HTERT RPE-1 (cell line): ENCODE measurements around the gene SMOC2.

ENCODE experiments used
- in situ Hi-C: fragments of 300-500 bp; cut with MboI; formaldehyde crosslinking; loops from 4 replicates; pipeline ENCODE4 v1.14.3; 2020; ENCODE audit warnings: low sequenced_read_pairs

Gene SMOC2

DNA sequence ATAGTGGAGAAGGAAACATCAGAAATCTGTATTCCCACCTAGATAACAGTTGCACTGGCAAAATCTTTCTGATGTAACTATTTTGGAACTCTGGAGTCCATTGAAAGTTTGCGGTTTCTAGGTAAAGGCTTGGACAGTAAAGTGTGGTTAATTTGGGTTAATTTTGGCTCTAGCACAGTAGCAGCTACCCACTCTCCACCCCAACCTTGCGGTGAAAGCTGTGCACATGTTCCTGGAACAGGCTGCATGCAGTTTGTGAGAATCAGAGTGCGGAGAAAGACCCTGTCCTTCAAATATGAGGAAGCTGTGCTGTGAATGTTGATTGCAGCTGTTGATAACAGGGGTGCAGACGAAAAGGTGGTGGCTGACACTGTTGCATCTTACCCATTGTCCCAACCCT, 38.4 kb downstream of the SMOC2 start:
- in situ Hi-C loops: no loop called here

DNA sequence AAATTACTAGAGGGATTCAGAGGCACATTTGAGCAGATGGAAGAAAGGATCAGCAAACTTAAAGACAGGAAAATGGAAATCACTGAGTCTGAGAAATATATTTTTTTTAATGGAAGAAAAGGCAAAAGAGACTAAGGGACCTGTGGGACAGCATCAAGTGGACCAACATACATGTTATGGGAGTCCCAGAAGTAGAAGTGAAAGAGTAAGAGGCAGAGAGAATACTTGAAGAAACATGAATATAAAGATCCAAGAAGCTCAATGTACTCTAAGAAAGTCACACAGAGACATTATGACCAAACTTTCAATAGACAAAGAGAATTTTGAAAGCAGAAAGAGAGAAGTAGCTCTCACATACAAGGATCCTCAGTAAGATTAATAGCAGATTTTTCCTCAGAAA, 39.5 kb downstream of the SMOC2 start:
- in situ Hi-C loops: no loop called here

DNA sequence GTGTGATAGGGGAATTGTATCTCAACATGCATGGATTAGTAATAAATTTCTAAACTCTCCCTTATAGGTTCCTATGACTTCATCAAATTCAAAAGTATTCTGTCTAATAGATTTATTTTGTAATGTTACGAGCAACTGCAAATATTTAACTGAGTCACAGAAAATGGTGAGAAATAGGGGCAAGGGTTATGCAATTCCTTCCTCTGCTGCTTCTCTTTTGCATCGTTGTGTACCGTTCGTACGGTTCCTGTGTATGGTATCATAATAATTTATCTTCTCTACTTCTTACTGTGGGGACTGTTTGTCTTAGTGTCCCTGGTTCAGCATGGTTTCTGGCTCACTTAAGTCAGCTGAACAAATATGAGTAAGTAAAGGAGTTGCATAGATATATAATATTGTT, 44.8 kb downstream of the SMOC2 start:
- in situ Hi-C loops: no loop called here

DNA sequence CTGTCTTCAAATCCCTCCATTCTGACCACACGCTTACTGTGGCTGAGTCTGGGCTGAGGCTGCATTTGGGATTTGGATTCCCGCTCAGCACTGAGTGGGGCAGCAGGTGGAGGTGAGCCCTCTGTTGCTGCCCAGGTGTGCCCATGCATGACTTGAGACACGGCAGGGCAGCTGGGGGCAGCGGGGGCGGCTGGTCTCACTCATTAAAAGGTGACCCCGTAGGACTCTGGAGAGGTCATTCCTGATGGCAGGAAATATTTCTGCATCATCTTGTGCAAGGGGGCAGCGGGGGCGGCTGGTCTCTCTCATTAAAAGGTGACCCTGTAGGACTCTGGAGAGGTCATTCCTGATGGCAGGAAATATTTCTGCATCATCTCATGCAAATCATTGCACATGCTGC, 49.8 kb downstream of the SMOC2 start:
- in situ Hi-C loops: no loop called here

DNA sequence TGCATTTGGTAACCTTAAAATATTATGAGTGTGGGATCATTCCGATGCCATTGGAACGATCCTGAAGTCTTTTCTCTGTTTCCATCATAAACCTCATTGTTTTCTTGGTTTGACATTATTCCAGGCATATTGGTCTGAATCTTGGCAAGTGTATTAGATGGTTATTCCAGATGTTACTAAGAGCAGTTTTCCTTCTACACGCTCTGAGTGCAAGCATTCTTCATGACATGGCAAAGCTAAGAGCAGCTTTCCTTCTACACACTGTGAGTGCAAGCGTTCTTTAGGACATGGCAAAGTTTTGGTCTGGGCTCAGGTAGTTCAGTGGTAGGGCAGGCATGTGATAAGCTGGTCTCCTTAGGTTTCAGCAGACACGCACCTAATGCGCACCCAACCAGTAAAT, 53.0 kb downstream of the SMOC2 start:
- in situ Hi-C loops: no loop called here

DNA sequence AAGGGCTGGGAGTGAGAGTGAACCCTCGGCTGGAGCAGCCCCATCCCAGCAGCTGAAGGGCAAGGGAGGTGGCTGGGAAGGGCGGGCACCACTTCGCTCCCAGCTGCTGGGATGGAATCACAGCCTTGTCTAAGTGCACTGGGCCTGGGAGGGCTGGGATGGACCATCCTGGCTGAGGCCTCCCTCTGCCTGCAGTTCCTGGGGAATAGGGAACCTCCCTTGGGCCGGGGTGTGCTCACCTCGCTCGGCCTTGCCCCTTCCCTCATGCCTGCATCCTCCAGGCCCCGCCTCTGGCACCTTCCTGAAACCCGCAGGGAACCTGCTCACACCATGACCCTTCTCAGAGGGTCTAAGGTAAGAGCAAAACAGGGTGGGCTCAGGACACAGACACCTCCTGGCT, 53.7 kb downstream of the SMOC2 start:
- in situ Hi-C loops: no loop called here

DNA sequence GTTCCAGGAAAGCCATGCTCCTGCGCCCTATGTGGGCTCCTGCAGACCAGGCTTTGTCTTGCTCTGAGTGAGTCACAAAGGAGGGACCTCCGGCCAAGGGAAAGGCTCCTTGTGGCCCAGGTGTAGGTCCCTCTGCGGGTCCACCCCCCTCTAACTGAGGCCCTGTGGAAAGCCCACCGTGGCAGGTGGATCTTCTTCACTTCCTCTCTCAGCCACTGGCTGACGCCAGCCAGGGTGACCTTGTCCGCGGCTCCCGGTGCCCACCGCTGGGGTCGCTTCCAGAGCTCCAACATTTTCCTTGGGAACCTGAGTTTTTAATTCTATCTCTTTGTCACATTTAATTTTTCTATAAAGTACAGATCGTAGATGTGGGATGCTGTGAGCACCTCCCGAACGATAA, 54.1 kb downstream of the SMOC2 start:
- in situ Hi-C loops: no loop called here

DNA sequence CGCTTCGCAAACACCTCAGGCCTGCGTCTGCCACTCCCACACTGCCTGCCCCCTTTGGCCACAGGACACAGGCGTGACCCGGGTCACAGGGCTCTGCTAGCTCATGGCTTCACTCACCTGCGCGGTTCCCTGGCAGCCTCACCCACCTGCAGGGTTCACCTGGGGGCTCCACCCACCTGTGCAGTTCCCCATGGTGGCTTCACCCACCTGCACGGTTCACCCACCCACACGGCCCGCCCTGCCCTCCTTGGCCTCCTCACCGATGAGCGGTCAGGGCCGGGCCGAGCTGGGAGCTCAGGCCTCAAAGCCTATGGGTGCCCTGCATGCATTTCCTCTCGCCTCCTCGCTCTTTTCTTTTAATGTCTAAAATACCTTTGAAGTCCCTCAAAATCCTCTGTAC, 54.7 kb downstream of the SMOC2 start:
- in situ Hi-C loops: no loop called here

DNA sequence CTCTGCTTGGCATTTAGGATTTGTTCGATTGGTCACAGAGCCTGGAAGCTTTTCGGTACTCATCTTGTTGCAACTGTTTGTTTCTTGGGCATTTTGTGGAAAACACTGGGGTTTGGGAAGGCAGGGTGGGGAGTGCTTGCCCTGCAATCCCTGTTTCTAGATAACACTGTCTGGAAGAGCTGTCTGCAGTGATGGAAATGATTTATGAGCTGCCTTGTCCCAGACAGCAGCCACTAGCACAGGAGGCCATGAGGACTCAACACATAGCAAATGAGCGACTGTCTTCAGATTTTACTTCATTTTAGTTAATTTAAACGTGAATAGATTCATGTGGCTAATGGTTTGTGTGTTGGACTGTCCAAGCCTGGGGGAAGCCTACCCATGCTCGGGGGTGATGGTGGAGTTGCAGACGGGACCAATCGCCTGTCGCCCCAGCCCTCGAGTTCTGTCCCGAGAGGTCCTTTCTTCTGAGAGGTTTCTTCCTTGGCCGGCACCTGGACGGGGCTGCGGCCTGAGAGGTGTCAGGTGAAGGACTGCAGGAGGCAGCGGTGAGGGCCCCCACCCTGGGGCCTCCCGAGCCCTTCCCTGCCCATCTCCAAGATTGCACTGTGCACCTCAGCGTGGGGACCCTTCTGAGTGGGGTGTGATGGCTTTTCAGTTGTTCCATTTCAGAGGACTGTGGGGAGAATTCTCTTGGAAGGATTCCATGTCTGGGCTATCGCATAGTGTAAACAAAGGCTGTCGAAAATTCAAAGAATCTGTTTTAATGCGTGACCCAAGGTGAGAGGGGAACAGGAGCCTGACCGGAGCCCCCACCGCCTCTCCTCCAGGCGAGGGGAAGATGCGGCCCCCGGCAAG, 55.4 kb downstream of the SMOC2 start:
- in situ Hi-C loops: no loop called here

DNA sequence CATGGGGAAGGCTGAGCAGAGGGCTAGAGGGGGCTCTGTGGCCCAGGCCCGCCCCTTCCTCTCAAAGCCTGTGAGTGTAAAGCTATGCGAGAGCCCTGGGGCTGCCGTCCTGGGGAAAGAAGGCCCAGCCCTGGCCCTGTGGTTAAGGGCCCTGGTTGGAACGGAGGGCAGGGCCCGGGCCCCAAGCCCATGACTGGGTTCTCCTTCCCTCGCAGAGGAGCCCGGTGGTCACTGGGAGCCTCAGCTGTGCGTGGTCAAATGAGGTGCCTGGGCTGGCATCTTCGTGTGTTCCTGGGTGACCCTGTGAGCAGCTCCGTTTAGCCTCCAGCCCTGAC, 56.0 kb downstream of the SMOC2 start:
- in situ Hi-C loops: no loop called here

DNA sequence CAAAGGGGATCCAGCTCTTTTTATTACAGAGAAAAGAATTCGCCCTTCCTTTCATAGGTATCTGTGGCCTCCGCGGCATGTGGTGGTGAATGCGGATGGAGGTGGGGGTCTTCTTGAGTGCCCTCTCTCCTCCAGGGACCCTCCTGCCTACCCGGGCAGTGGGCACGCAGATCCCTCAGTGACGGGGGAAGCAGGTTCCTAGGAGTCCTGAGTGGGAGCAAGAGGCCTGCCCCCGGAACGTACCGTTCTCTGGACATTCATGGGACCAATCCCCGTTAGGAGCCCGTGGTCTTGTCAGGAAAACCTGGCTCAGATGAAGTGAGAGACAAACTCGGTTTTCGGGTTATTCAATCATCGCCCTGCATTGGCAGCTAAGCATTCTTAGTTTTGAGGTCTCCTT, 56.4 kb downstream of the SMOC2 start:
- in situ Hi-C loops: no loop called here

DNA sequence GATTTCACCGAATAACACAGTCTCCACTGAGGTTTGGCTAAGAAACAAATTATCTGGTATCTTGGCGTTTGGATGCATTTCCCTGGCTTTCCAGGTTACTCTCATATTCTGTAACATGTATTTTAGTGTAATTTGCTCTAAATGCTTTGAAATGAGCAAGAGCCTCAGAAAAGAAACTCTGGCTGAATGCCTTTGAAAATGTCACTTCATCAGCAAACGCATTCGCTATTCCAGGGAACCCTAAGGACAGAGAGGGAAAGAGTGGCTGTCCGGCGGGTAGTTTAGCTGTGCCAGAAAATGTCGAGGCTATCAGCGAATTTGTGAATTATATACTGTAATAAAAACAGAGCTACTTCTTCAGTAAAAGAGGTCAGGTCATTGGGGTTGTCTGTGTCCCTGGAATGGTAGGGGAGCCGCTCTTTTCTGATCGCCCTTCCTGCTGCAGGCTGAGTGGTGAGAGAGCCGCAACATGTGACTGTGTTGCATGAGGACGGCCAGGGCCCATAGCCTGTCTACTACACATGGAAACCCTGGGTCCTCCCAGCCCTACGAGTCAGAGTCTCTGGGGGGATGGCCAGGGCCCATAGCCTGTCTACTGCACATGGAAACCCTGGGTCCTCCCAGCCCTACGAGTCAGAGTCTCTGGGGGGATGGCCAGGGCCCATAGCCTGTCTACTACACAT, 57.3 kb downstream of the SMOC2 start:
- in situ Hi-C loops: no loop called here

DNA sequence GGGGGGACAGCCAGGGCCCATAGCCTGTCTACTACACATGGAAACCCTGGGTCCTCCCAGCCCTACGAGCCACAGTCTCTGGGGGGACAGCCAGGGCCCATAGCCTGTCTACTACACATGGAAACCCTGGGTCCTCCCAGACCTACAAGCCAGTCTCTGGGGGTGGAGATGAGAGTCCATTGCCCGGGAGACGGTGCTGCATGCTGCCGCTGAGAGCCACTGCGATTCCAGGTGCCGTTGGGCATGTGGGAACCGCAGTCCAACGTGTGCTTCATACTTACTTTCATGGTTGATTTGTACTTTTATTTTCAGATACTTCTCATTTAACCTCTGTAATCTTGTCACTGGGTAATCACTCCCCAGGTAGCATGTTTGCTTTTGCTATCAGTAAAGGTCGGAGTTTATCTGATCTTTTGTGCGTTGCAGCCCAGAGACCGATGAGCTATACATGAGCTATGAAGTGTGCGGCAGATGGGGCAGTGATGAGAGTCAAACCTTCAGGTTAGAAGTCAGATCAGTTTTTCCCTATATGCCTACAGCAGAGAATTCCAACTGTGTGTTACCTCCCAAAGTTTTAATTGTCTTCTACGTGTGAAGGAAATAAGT, 58.2 kb downstream of the SMOC2 start:
- in situ Hi-C loops: no loop called here

DNA sequence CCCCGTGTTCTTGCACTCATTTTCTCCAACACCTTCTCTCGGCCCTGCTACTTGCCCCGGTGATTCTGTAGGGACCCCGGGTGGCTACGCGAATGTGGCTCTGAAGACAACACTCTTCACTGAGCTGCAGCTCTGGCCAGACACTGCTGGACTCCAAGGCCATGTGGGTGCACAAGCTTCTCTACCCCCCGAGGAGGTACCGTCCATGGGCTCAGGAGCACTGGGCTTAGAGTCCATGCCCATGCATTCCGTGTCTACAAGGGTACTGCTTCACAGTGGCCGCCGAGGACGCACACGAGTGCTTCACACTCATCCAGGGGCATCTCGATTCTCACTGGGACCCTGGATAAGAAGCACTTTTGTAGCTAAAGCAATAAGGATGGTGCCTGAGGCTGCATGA, 59.5 kb downstream of the SMOC2 start:
- in situ Hi-C loops: no loop called here

DNA sequence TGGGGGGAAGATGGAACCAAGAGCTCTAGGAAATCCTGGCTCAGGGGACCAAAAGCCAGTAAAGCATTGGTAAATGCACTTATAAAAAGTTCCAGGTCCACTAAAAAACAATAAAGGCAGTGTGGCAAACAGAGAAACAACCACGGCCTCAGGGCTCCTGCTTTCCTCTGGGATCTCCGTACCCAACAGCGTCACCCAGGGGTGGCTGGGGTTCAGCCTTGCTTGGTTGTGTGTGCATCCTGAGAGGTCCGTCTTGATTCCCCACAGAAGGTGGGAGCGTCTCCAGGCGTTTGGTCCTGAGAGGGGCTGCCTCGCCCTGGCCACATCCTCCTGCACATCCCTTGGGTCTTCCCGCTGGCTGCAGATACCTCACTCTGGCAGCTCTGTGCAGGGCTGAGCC, 60.6 kb downstream of the SMOC2 start:
- in situ Hi-C loops: no loop called here

DNA sequence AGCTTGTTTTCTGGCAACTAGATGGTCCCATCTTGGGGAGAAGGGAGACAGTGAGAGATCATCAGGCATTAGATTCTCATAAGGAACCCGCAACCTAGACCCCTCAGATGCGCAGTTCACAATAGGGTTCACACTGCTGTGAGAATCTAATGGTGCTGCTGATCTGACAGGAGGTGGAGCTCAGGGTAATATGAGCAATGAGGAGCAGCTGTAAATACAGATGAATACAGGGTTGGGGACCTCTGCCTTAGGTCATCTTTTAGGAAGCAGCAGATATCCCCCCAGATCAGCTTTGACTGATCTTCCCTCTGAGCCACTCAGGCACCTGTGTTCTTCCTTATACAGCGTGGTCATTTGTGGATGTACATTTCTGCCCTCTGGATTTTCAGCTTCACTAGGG, 63.4 kb downstream of the SMOC2 start:
- in situ Hi-C loops: no loop called here

DNA sequence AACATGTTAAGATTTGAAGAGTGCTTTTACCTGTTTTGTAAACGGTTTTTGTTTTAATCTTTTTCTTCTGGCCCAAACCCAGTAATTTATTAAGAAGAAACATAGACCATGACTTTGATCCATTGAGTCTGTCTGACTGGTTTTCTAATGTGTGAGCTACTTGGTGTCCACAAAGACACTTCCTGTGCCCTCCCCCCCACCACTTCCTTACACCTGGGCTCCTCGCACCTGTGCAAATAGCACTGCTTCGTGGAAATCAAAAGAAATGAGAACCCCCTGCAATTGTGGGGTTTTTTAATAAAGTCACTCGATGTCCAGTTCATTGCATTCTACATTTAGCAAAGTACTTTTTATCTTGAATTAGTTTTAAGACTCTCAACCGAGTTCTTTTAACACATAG, 65.5 kb downstream of the SMOC2 start:
- in situ Hi-C loops: no loop called here

DNA sequence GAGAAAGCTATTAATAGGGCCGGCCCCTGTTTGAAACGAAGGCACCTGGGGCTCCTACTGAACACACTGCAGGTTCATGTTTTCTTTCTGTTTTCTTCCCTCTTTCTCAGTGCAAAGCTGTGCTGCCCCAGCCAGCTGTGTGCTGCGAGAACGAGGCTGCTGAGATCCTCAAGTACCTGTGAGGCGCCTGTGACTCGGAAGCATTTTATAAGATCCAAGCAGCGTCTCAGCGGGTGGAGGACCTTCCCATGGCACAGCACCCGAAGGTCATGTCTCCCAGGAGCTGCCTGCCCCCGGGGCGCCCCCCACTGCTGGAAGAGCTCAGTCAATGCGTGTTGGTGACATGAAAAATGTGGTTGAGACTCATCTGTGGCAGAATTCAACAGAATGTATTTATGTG, 66.3 kb downstream of the SMOC2 start:
- in situ Hi-C loops: no loop called here

DNA sequence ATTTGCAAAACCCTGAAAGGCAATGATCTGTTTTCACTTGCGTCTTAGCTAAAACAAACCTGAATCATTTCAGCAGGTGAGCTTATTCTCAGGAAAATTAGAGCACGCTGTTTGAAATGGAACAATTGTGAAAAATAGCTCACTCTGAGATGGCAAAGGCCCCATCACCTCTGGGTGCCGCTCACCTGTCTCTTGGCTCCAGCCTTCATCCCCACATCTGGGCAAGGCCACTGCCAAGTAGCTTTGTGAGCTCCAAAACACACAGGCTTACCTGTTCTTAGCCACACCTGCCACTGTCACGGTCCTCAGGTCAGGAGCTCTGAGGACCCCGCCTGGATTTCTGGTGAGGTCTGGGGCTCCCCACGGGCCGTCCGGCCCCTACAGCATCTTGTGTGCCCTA, 66.7 kb downstream of the SMOC2 start:
- in situ Hi-C loops: no loop called here

DNA sequence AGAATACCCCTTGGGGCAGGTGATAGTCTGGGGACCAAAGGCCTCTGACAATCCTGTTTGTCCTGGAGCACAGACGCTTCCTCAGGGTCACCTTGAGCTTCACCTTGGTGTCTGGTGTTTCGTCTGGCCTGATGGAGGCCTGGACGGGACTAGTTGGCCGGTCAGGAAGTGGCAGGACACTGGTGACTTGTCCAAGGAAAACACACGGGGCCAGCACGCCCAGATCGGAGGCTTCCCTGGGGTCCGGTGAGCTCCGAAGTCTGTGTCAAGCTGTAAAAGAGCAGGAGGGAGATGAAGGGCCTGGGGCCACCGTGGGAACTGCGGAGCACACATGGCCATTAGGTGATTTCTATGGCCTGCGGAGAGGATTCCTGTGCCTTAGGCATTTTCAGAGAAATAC, 67.9 kb downstream of the SMOC2 start:
- in situ Hi-C loops: no loop called here

DNA sequence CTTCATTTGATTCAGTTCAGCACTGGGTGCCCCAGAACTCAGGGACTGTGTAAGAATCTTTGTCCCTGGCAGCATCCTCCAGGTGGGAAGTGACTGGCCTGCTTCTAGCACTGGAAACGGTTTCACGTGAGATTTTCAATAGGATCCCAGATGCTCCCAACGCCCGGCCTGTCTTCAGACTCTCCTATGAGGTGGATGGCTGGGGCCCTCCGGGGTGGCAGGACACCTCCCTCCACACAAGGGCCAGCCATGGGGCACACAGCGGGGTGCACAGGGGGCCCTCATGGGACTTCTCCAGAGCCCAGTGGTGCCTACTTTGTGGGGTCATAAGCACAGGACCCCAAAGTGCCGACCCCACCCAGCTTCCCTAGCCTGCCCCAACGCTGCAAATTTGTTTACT, 72.8 kb downstream of the SMOC2 start:
- in situ Hi-C loops: no loop called here

DNA sequence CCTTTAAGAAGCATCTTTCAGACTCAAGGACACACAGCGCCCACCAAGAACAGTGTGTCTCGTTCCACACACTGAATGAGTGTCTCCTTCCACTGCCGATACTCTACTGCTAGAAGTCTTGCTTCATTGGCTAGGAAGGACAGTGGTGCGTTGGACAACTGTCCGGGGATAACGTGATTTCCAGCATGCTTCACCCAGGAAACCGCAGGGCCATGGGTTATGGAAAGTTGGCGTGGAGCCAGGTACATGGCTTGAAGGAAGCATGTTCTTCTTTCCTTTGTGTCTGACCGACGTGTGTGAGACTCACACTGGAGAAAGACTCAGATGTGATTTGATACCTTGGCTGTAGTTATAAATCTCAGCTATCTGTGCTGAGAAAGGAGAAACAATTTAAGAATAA, 73.2 kb downstream of the SMOC2 start:
- in situ Hi-C loops: no loop called here
